ENCODE results near the gene ADAMTS8.

The ADAMTS8 gene

DNA sequence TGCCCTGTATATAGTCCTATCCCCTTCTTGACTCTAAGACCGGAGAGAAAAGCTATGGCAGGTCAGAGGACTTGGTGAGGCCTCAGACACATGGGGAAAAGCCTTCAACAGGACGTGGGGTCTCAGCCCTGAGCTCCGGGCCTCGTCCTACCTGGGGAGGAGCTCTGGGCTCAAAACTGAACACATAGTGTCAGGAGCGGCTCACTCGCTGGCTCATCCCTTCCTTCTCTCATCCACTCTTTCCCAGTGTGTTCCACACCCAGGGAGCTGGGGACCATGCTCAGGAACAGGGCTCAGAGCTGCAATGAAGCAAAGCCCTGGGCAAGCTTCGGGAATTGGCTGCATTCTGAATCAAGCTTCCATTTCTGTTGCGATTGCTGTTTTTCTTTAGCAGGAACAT lies 34.5 kb upstream of the ADAMTS8 start:
- no peak for DNase-seq (ENCODE audit: low read depth in 2 of 2)

- no peak for DNase-seq (ENCODE audit: low read depth in 2 of 2)
These were observed 33.9 kb upstream of the ADAMTS8 start for GRCh38 chr11:130462101-130462885.

- no peak for DNase-seq (ENCODE audit: low read depth in 2 of 2)
These were observed 31.1 kb upstream of the ADAMTS8 start for GRCh38 chr11:130459521-130459920.

DNA sequence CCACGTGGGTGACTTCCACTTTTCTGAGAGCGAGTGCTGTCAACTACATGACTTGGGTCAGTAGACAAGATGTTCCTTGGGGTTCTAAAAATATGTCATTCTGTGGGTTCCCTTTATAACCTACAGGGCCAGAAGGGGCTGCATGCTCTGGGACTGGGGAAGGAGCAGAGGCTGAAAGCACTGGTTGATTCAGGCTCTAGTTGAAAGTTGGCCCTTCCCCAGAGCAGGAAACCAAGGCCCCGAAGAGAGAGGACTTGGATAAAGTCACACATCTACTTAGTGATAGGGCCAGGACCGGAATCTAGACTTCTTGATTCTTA lies 30.0 kb upstream of the ADAMTS8 start:
- DNase-seq (ENCODE audit: low read depth in 2 of 2) = no peak

GRCh38 chr11:130457623-130458409 lies 29.4 kb upstream of the ADAMTS8 start:
- DNase-seq (ENCODE audit: low read depth in 2 of 2) = no peak

DNA sequence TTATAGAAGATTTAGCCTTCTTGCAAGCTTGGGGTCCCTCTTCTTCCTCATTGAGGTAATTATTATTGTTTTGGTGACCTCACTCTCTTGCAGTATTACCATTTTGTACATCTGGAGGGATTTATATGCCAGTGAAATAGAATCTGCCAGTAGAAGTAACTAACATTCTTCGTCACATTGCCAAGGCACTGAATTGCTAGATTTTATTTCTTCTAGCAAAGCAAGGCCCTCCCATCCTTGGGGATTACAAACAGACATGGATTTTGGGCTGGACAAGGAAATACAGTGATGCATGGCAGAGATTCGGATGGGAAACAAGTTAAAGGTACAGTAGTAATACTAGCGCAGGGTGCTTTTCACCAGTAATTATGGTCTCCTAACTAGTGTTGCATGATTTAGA lies 27.9 kb upstream of the ADAMTS8 start:
- no peak for DNase-seq (ENCODE audit: low read depth in 2 of 2)

DNA sequence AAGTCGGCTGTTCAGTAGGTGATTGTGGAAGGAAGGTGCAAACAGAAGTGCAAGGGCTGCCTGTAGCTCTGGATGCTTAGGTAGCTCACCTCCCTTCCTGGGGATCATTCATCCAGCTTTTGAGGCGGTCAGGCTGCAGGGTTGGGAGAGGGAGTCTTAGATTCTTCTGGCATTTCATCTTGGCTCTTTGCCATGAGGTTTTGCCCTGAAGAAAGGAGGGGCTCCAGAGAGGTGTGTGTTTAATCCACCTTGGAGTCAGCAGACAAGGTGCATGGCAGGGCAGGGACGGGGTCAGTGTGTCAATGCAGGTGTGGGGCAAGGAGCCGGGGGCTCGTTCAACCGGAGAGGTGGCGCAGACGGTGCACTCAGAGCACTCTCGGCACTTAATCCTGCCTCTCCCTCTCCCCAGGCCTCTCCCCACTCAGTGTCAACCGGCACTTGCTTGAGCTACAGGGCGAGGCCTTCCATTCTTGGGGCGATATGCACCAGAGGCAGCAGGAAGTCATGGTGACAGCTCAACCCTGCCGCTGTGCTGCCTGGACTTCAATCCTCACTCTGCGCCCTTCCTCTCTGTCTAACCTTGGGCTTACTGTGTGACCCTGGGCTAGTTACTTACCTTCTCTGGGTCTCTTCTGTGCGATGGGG lies 27.2 kb upstream of the ADAMTS8 start:
- DNase-seq (ENCODE audit: low read depth in 2 of 2) = no peak

DNA sequence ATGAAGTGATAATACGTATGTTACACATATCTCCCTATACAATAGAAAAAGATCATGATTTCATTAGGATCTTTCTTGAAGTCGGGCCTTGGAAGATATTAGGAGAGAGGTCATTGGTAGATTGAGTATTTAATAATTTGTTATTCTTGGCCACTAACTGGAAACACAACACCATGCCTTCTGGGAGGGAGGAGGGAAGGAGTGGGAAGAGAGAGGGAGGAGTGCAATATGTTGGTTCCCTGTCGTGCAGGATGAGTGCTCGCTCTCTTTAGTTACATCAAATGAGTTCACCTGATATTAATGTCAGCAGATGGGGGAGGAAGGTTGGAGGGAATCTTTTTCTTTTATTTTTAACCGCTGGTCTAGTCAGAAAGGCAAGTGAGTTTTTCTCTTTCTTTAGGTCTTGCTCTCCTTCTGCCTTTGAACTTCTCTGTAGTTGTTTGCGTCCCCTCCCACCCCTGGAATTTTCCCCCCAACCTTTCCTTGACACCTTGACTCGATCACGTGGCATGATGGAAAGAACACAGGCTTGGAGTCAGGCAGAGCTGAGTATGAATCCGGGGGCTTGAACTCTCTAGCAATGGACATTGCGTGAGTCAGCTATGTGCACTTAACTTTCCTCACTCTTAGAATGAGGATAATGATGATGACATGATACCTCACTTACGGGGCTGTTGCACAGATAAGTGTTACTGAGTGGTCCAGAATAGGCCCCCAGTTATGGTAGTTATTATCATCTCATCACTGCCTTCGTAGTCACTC lies 26.3 kb upstream of the ADAMTS8 start:
- DNase-seq (ENCODE audit: low read depth in 2 of 2) = no peak

DNA sequence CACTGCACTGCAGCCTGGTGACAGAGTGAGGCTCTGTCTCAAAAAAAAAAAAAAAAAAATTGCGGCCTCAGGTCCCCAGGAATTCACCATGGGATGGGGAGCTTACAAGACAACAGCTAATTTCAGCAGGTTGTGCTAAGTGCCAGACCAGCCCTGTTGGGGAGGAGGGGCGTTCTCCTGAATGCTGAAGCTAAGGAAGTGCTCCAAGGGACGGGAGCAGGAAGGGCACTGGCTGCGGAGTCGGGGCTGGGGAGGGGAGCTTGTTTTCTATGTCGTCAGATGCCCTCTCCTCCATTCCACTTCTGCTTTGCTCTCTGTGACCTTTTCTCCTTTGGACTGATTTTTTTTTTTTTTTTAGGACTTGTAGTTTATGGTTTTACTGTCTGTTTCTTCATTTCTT lies 24.5 kb upstream of the ADAMTS8 start:
- DNase-seq (ENCODE audit: low read depth in 2 of 2) = no peak

DNA sequence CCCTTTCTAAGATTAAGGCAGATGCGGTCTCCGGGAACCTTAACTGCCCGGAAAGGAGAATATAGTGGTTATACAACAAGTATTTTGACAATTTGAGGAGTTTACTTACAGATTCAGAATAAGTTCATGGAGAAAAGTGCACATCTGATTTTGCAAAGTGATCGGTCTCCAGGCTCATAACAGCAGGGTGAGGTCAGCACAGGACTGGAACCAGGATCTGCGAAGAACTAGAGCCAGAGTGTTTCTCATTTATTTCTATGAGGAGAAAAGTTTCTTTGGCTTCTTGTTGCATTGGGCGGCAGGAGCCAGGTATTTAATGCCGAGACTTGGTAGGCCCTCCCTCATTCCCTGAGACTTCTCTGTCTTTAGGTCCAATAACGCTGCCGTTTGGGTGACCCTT lies 23.8 kb upstream of the ADAMTS8 start:
- no peak for DNase-seq (ENCODE audit: low read depth in 2 of 2)

- DNase-seq (ENCODE audit: low read depth in 2 of 2) = no peak
These were observed 23.0 kb upstream of the ADAMTS8 start for GRCh38 chr11:130451231-130452019.

DNA sequence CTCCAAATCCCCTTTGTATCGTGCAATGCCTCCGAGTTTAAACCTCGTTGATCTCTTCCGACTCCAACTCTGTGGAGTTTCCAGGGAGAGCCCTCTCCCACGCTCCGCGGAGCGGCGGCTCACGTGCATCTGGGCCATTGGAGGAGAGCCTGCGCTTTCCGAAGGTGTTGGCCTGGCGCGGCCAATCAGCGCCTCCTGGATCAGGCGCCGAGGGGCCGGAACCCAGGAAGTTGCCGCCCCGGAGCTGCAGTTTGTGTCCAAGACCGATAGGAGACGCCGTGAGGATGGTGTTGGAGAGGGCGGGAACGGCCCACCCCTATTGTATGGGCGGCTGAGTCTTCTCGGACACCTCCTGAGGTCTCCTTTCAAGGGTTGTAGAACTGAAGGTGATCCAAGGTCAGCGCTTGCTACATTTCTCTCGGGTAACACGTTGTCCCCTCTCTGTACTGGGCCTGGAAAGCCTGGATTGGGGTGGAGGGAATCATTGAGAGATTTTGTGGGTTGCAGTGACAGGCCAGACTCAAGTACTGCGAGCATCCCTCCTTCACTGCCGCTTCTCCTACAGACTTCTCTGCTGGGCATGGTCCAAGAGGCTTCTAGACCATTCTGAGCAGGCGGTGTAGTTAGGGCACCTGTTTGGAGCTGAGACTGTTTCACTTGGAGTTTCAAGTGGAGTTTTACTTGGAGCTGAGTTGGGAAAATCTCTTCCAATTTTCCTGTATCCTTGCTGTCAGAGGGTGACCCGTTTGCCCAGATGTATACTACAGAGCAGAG lies 21.8 kb upstream of the ADAMTS8 start:
- peak in 1 of 2 experiments; percentile 54 for DNase-seq (ENCODE audit: low read depth in 2 of 2)

DNA sequence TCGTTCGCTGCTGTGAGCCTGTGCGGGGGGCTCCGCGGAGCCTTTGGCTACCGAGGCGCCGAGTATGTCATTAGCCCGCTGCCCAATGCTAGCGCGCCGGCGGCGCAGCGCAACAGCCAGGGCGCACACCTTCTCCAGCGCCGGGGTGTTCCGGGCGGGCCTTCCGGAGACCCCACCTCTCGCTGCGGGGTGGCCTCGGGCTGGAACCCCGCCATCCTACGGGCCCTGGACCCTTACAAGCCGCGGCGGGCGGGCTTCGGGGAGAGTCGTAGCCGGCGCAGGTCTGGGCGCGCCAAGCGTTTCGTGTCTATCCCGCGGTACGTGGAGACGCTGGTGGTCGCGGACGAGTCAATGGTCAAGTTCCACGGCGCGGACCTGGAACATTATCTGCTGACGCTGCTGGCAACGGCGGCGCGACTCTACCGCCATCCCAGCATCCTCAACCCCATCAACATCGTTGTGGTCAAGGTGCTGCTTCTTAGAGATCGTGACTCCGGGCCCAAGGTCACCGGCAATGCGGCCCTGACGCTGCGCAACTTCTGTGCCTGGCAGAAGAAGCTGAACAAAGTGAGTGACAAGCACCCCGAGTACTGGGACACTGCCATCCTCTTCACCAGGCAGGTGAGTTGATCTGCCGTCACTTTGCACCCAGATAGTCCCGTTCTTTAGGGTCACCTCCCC lies 21.0 kb upstream of the ADAMTS8 start:
- DNase-seq (ENCODE audit: low read depth in 2 of 2) = no peak

GRCh38 chr11:130448416-130449309 lies 20.3 kb upstream of the ADAMTS8 start, which contains the start of gene ADAMTS15:
Gene ADAMTS15 (plus strand): TSS chr11:130448645. CDS start chr11:130448974, 329 bp downstream.
- DNase-seq (ENCODE audit: low read depth in 2 of 2) = peak; percentile 64 to 71

DNA sequence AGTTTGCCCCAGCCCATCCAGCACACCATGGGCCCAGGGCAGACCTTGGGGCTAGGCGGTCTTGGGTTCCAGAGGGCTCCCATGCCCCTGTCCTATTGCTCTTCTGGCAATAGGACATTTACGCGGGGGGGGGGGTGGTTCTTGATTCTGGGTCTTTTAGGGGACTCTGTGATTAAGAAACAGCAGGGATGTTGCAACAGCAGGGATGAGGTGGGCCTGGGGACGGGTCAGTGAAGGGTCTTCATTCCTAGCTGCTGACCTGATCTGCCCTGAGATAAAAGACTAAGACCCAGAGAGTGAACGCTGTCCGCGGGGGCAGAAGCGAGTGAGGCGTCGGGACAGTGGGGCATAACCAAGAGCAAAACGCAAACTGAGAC lies 19.6 kb upstream of the ADAMTS8 start:
- DNase-seq (ENCODE audit: low read depth in 2 of 2) = no peak

DNA sequence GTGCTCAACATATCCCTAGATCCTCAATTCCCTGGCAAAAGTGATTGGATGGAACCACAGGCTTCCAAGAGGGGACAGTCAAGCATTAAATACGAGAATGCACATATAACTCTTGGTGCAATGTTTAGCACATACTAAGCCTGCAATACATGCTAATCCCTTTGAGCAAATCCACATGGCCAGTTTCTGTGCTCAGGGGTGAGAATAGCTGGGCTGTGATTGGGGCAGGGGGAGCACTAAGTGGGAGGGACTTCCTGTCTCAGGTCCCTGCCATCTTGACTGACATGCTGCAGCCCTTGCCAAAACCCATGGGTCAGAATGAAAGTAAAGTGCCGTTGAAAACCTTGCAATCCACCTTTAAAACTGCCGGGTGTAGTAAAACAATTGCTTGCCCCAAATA lies 17.4 kb upstream of the ADAMTS8 start:
- DNase-seq (ENCODE audit: low read depth in 2 of 2) = no peak

DNA sequence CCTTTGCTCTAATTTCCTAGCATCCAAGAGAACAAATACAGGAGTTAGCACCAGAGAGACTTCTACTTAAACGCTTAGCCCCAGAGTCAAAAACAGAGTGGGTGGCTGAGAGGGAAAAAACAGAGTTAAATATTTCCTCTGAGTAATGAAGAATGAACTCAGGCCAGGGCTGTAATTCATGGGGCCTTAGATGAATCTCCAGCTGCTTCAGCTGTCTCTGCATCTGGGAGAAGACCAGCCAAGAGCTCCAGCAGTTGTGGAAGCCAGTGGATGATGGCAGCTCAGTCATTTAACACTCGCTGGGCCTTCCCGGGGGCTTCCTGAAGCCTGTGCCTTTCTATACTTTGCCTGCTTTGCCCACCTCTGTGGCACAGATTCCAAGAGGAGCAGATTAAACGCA lies 14.3 kb upstream of the ADAMTS8 start:
- DNase-seq (ENCODE audit: low read depth in 2 of 2) = peak in 1 of 2 experiments; percentile 52

GRCh38 chr11:130441719-130442118 lies 13.3 kb upstream of the ADAMTS8 start:
- DNase-seq (ENCODE audit: low read depth in 2 of 2) = no peak

DNA sequence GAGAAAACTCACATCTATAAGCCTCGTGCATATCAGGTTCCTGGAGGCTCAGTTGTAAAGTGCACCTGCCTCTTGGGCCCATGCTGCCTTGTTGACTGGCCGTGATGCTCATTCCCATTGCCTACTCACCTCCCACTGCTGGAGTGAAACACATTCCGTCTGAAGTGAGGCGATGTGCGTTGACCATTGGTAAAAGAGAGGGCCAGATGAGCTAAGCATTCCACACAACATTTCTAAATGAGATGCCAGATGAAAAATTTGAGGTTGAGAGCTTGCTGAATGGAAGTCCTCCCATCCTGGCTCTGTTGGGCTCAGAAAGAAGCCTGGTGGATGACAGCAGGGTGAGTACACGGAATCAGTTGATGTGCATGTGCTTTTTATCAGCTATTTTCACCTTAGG lies 11.5 kb upstream of the ADAMTS8 start:
- DNase-seq (ENCODE audit: low read depth in 2 of 2) = no peak

Data from fibroblast of skin of left quadriceps (primary cell).